K562 (cell line): ENCODE measurements around the gene DNAH10. TPM values are rescaled to one million over a fixed set of nuclear protein-coding genes. Genes with fewer than 3 reads are reported as not detected.

Experiments
- ATAC-seq: fragments of 200-7000 bp; cut with Tn5 transposase; 3 replicates; pipeline ENCODE4 v1.9.1; 2020; ENCODE audit warnings: moderate library complexity
- BruUV-seq: library from RNA; stranded (reverse); fragments of 400-500 nt; replicated peaks from 2 replicates; lab custom pipeline; 2021; lab: Mats Ljungman, UMichigan
- CTCF ChIA-PET: fragments of 300-600 bp; formaldehyde crosslinking; extraction: SDS; loops from one replicate; lab custom pipeline; 2021; ENCODE audit warnings: low intra/inter-chr PET ratio; lab: Yijun Ruan, JAX
- POLR2A ChIA-PET: fragments of 300-600, 350-650 bp; sonication (Branson Sonifier 250); formaldehyde crosslinking; extraction: SDS; loops from one replicate; lab custom pipeline; 2021; ENCODE audit warnings: antibody characterized with exemption, inconsistent platforms; lab: Yijun Ruan, JAX
- DNase-seq, 4 experiments: peaks; one replicate each; pipeline versions ENCODE4 v3.0.0 to v3.0.0-alpha.2; 2011 to 2018; ENCODE audit warnings: low spot score in 3 of 4, mixed read lengths in 3 of 4; ENCODE audit errors: extremely low read depth in 1 of 4
- FAIRE-seq: peaks from 2 replicates; lab custom pipeline; 2011; peaks lifted over from hg19 to GRCh38; lab: Jason Lieb, UNC
- H2AFZ ChIP-seq: 2 replicates; pipeline ENCODE4 v1.6.0; 2011; ENCODE audit warnings: low read depth, low read length, control low read depth, inconsistent platforms
- H3K27ac ChIP-seq: fragments of 200-600 bp; 3 replicates; pipeline ENCODE4 v1.8.0; 2011; ENCODE audit warnings: low read depth, mild to moderate bottlenecking, control low read depth, inconsistent platforms, low read length, moderate library complexity, mixed read lengths; ENCODE audit errors: extremely low read depth
- H3K27me3 ChIP-seq, 2 experiments: fragments of 300-600 bp in 1 of 2; 2 replicates in 1 of 2; 3 replicates in 1 of 2; pipeline versions ENCODE4 v1.6.0 to v1.8.0; 2011; ENCODE audit warnings: inconsistent platforms in 2 of 2, low read length in 2 of 2, mild to moderate bottlenecking in 1 of 2, mixed read lengths in 1 of 2, moderate library complexity in 1 of 2; ENCODE audit not compliant: control insufficient read depth in 2 of 2, insufficient read depth in 2 of 2
- H3K36me3 ChIP-seq: fragments of 300-600 bp; 3 replicates; pipeline ENCODE4 v1.8.0; 2011; ENCODE audit warnings: mild to moderate bottlenecking, low read length, inconsistent platforms; ENCODE audit not compliant: control insufficient read depth, insufficient read depth
- H3K4me1 ChIP-seq, 2 experiments: fragments of 200-600 bp in 1 of 2; replicated peaks in 1 of 2; 2 replicates in 1 of 2; 3 replicates in 1 of 2; pipeline versions ENCODE4 v1.5.1 to v1.8.0; 2011; ENCODE audit warnings: inconsistent platforms in 2 of 2, low read length in 2 of 2, mild to moderate bottlenecking in 1 of 2, mixed read lengths in 1 of 2, moderate library complexity in 1 of 2; ENCODE audit not compliant: control insufficient read depth in 2 of 2, insufficient read depth in 2 of 2
- H3K4me2 ChIP-seq: 2 replicates; pipeline ENCODE4 v1.6.1; 2011; ENCODE audit warnings: low read length, control low read depth, inconsistent platforms, mixed read lengths; ENCODE audit not compliant: insufficient read depth
- H3K4me3 ChIP-seq: fragments of 200-600 bp; sonication (generic), shearing (Covaris generic); 2 replicates; pipeline ENCODE4 v1.5.1; 2016; ENCODE audit warnings: control low read depth, inconsistent platforms
- H3K79me2 ChIP-seq: fragments of 200-600 bp; 3 replicates; pipeline ENCODE4 v1.8.0; 2011; ENCODE audit warnings: low read length, inconsistent platforms; ENCODE audit not compliant: control insufficient read depth, insufficient read depth
- H3K9ac ChIP-seq, 2 experiments: 2 replicates each; pipeline versions ENCODE4 v1.6.0 to v1.6.1; 2011; ENCODE audit warnings: low read depth in 2 of 2, low read length in 2 of 2, control low read depth in 1 of 2, inconsistent platforms in 1 of 2, mild to moderate bottlenecking in 1 of 2, mixed read lengths in 1 of 2; ENCODE audit not compliant: insufficient read depth in 1 of 2
- H3K9me1 ChIP-seq: one replicate; pipeline ENCODE4 v1.6.0; 2011; ENCODE audit warnings: inconsistent platforms, mild to moderate bottlenecking, low read length, moderate library complexity; ENCODE audit not compliant: control insufficient read depth, insufficient read depth
- H3K9me3 ChIP-seq: replicated peaks from 2 replicates; pipeline ENCODE4 v1.5.1; 2011; ENCODE audit warnings: low read depth, low read length, inconsistent platforms; ENCODE audit not compliant: control insufficient read depth, insufficient read depth
- H4K20me1 ChIP-seq: replicated peaks from 2 replicates; pipeline ENCODE4 v1.6.1; 2011; ENCODE audit warnings: low read length, inconsistent platforms, mixed read lengths; ENCODE audit not compliant: control insufficient read depth, insufficient read depth
- HMG20B ChIP-seq: fragments of 250-450 bp; sonication (Bioruptor Pico); IDR thresholded peaks from 2 replicates; pipeline ENCODE4 v1.5.0; 2021; ENCODE audit warnings: mild to moderate bottlenecking
- MED1 ChIP-seq: sonication (generic); formaldehyde crosslinking; IDR thresholded peaks from 2 replicates; pipeline ENCODE4 v1.8.1; 2023; ENCODE audit warnings: missing genetic modification reagents, borderline replicate concordance
- NCOA4 ChIP-seq: fragments of 450-650 bp; IDR thresholded peaks from 2 replicates; pipeline ENCODE4 v1.6.1; 2018; ENCODE audit warnings: mild to moderate bottlenecking; ENCODE audit not compliant: partially characterized antibody
- NR2C2 ChIP-seq, 2 experiments: fragments of 200-800 bp in 1 of 2; sonication (Bioruptor generic) in 1 of 2; sonication (generic) in 1 of 2; formaldehyde crosslinking in 1 of 2; IDR thresholded peaks; 2 replicates each; pipeline versions ENCODE4 v1.6.1 to v1.8.0; 2016 to 2022; ENCODE audit warnings: mild to moderate bottlenecking in 1 of 2, missing compliant biosample characterization in 1 of 2, missing genetic modification characterization in 1 of 2, missing genetic modification reagents in 1 of 2
- RAD21 ChIP-seq, 2 experiments: fragments of 250-450 bp in 1 of 2; fragments of 450-650 bp in 1 of 2; sonication (Bioruptor Pico) in 1 of 2; formaldehyde crosslinking in 1 of 2; IDR thresholded peaks in 1 of 2; conservative IDR thresholded peaks in 1 of 2; 2 replicates each; pipeline versions ENCODE4 v1.4.0 to v1.8.0; 2020 to 2022; ENCODE audit warnings: mild to moderate bottlenecking in 2 of 2, moderate library complexity in 1 of 2
- TCF3 ChIP-seq: sonication (generic); formaldehyde crosslinking; IDR thresholded peaks from 2 replicates; pipeline ENCODE4 v1.4.0; 2020; ENCODE audit warnings: mild to moderate bottlenecking, missing genetic modification reagents
- TRIM28 ChIP-seq: fragments of 450-650 bp; IDR thresholded peaks from 2 replicates; pipeline ENCODE4 v1.6.1; 2017
- ZNF785 ChIP-seq: fragments of 250-450 bp; sonication (Bioruptor Pico); IDR thresholded peaks from 2 replicates; pipeline ENCODE4 v1.4.0; 2020; ENCODE audit warnings: mild to moderate bottlenecking
- ZZZ3 ChIP-seq: fragments of 450-650 bp; IDR thresholded peaks from 2 replicates; pipeline ENCODE4 v1.6.1; 2016; ENCODE audit warnings: antibody characterized with exemption, mild to moderate bottlenecking, moderate library complexity
- WGBS: fragments of 100-300 bp; shearing (Covaris generic); methylation state at CpG from one replicate; pipeline ENCODE4 v1.1.6; 2016; ENCODE audit warnings: low coverage, mixed read lengths; ENCODE audit not compliant: insufficient coverage; ENCODE audit errors: missing lambda C conversion rate; 5-methylcytosine and 5-hydroxymethylcytosine counted together
- in situ Hi-C: fragments of 300-500 bp; cut with MboI; formaldehyde crosslinking; loops from 4 replicates; pipeline ENCODE4 v1.15.0; 2018; ENCODE audit warnings: inconsistent platforms, mixed read lengths
- intact Hi-C: fragments of 100-400 bp; cut with micrococcal nuclease; formaldehyde crosslinking; loops from 2 replicates; pipeline ENCODE4 v1.14.2; 2022
- polyA plus RNA-seq, 8 experiments: library from polyadenylated mRNA; depleted of rRNA in 4 of 8; stranded (reverse) in 5 of 8; unstranded in 3 of 8; fragments of >200 nt; fragmentation: Nextera tagmentation in 2 of 8; fragmentation: Illumina TruSeq in 1 of 8; extraction: Ambion mirVana in 2 of 8; extraction: Trizol in 1 of 8; gene quantifications; 2 replicates each; pipeline versions ENCODE4 v1.2.1 to v1.2.3, GENCODE V29; 2011 to 2014; ENCODE audit warnings: inconsistent platforms in 1 of 8, missing spikeins in 1 of 8
- total RNA-seq, 7 experiments: library from RNA; depleted of rRNA in 6 of 7; stranded (reverse); fragments of >200 nt in 6 of 7; fragmentation: Illumina TruSeq in 2 of 7; extraction: Trizol in 2 of 7; gene quantifications; 2 replicates each; pipeline versions ENCODE4 v1.2.1 to v1.2.3, GENCODE V29; 2011 to 2021; ENCODE audit warnings: low replicate concordance in 1 of 7
- TF ChIP-seq, protein P1 (sequence below): sonication (generic); formaldehyde crosslinking; IDR thresholded peaks from 2 replicates; pipeline ENCODE4 v1.8.1; 2023; ENCODE audit warnings: mild to moderate bottlenecking, missing genetic modification reagents, moderate library complexity
- TF ChIP-seq, protein P2 (sequence below), 3 experiments: IDR thresholded peaks in 2 of 3; conservative IDR thresholded peaks in 1 of 3; 2 replicates each; pipeline ENCODE4 v1.5.1; 2011 to 2012; ENCODE audit warnings: low read length in 3 of 3, mild to moderate bottlenecking in 3 of 3, control low read depth in 2 of 3, improper control_type of control experiment in 1 of 3, inconsistent platforms in 1 of 3, low read depth in 1 of 3, mixed read lengths in 1 of 3, moderate library complexity in 1 of 3; ENCODE audit not compliant: insufficient read depth in 2 of 3

Gene DNAH10
- total and polyA plus RNA-seq, 9 of the 15 experiments (the other 6 are each of a cell fraction or from before 2014, with no cell fraction given), result 0.01 to 0.06 (median 0.04) TPM; not detected in 1

- TF ChIP-seq, protein P1, sequence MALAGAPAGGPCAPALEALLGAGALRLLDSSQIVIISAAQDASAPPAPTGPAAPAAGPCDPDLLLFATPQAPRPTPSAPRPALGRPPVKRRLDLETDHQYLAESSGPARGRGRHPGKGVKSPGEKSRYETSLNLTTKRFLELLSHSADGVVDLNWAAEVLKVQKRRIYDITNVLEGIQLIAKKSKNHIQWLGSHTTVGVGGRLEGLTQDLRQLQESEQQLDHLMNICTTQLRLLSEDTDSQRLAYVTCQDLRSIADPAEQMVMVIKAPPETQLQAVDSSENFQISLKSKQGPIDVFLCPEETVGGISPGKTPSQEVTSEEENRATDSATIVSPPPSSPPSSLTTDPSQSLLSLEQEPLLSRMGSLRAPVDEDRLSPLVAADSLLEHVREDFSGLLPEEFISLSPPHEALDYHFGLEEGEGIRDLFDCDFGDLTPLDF, result no peak
- TF ChIP-seq TCF3 (CRISPR knock-in tag) (no peak), ZZZ3 (no peak), NR2C2 (CRISPR knock-in tag; IDR thresholded peaks at IDR 0.05) (peak; percentile 76), NR2C2 (tag; IDR thresholded peaks at IDR 0.05) (peak; percentile 33; the same call in 1 of the 2 replicates), MED1 (CRISPR knock-in tag) (no peak), NCOA4 (no peak), HMG20B (CRISPR knock-in tag) (no peak)
These were observed 19.1 kb upstream of the DNAH10 start (continued) for GRCh38 chr12:123743002-123743401.

DNA sequence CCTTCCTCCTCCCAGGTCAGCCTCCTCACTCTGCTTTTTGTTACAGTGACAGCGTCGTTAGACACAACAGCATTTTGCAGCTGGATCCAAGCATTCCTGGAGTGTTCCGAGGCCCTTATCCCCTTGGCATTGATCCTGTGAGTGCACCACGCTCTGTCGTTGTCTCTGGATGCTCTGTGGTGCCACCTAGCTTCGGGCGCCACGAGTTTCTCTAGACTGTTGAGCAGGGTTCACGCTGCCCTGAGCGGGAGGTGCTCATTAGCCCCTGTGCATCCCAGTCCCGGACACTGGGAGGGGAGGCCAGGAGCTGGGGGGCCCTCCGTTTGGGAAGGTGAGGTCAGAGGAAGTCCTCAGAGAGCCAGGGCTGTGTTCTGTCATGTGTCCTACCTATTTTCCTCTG, 17.3 kb upstream of the DNAH10 start:
- DNase-seq (no peak), FAIRE-seq (no peak), ATAC-seq (peak; percentile 50; the same call in 2 of the 3 replicates)
- POLR2A ChIA-PET, result no interaction called here
- BruUV-seq, result no TSS peak
- Histone ChIP-seq H2AFZ (no peak overlapping the region), H3K9ac (no peak overlapping the region), H3K4me1 (peaks cover 0 to 17% of the 10 kb centered on the region in 2 experiments; a peak in 4 of 5 replicates), H3K79me2 (no peaks in the 10 kb centered on the region), H3K36me3 (peaks cover 87% of the 10 kb centered on the region), H3K4me3 (no peak overlapping the region), H3K9me1 (no peaks in the 10 kb centered on the region), H3K9me3 (no peaks in the 10 kb centered on the region), H3K4me2 (no peak overlapping the region), H4K20me1 (no peaks in the 10 kb centered on the region), H3K27me3 (no peaks in the 10 kb centered on the region), H3K27ac (no peak overlapping the region)
- TF ChIP-seq, protein P2, sequence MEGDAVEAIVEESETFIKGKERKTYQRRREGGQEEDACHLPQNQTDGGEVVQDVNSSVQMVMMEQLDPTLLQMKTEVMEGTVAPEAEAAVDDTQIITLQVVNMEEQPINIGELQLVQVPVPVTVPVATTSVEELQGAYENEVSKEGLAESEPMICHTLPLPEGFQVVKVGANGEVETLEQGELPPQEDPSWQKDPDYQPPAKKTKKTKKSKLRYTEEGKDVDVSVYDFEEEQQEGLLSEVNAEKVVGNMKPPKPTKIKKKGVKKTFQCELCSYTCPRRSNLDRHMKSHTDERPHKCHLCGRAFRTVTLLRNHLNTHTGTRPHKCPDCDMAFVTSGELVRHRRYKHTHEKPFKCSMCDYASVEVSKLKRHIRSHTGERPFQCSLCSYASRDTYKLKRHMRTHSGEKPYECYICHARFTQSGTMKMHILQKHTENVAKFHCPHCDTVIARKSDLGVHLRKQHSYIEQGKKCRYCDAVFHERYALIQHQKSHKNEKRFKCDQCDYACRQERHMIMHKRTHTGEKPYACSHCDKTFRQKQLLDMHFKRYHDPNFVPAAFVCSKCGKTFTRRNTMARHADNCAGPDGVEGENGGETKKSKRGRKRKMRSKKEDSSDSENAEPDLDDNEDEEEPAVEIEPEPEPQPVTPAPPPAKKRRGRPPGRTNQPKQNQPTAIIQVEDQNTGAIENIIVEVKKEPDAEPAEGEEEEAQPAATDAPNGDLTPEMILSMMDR (IDR thresholded peaks at IDR 0.05 in 2 of 3, conservative IDR thresholded peaks at IDR 0.05 in 1 of 3; ENCODE audit: insufficient read depth in 2 of 3, low read depth in 1 of 3, low read length in 3 of 3), result peak in 2 of 3 experiments; percentile 19 to 28; a peak in 3 of 6 replicates
- TF ChIP-seq RAD21 (CRISPR knock-in tag; conservative IDR thresholded peaks at IDR 0.05 in 1 of 2, IDR thresholded peaks at IDR 0.05 in 1 of 2), result 0 out of 4 replicates have a peak, but pooled peaks of 1 of the 2 experiments have one; percentile 8
- TF ChIP-seq ZNF785 (CRISPR knock-in tag), result no peak
- no peak for TF ChIP-seq TRIM28
- CTCF ChIA-PET, result no interaction called here
- intact Hi-C loops, result no loop called here
- in situ Hi-C loops, result no loop called here
- WGBS, result 86% methylated on average over 8 of the region's 12 CpGs
